NB4 (cell line): ENCODE results near the gene INTS3.

ENCODE experiments used
- CTCF ChIP-seq: IDR thresholded peaks from one replicate; pipeline ENCODE4 v1.5.1; 2012; ENCODE audit warnings: low read depth, low read length
- MAX ChIP-seq: IDR thresholded peaks from 2 replicates; pipeline ENCODE4 v1.6.1; 2011; ENCODE audit warnings: low read depth, low read length
- POLR2A ChIP-seq: IDR thresholded peaks from 2 replicates; pipeline ENCODE4 v1.6.1; 2011; ENCODE audit warnings: mild to moderate bottlenecking; ENCODE audit not compliant: insufficient read length; ENCODE audit errors: extremely low read depth

GRCh38 chr1:153805042-153805745, 77.3 kb downstream of the INTS3 start:
- TF ChIP-seq POLR2A, result no peak
- TF ChIP-seq CTCF, result no peak
- TF ChIP-seq MAX, result no peak
